SKM-1 treated with dmso at 0.1 percent for 144 hours (cell line): ENCODE data around the gene PFDN2.
"Not testable (repeated sequence)": the region's sequence is repeated elsewhere in the genome, so short reads cannot be mapped to it uniquely, and the experiment has no call there.

Source experiments
- DNase-seq: peaks from one replicate; lab custom pipeline; 2025; ENCODE audit not compliant: unreplicated experiment; lab: John Stamatoyannopoulos, UW

PFDN2 gene

GRCh38 chr1:161082996-161083747, 34.7 kb downstream of the PFDN2 start:
- peak; percentile 93 for DNase-seq

- no peak for DNase-seq
Observed at GRCh38 chr1:161082483-161082882, 35.4 kb downstream of the PFDN2 start.

GRCh38 chr1:161081519-161081918, 36.3 kb downstream of the PFDN2 start:
- DNase-seq, result no peak

- no peak for DNase-seq
Observed at GRCh38 chr1:161080441-161081405, 37.1 kb downstream of the PFDN2 start.

GRCh38 chr1:161079436-161080110, 38.3 kb downstream of the PFDN2 start:
- DNase-seq, result no peak

GRCh38 chr1:161077426-161077825, 40.4 kb downstream of the PFDN2 start:
- no peak for DNase-seq

- no peak for DNase-seq
Observed at GRCh38 chr1:161076410-161076809, 41.4 kb downstream of the PFDN2 start.

GRCh38 chr1:161074676-161075368, 43.0 kb downstream of the PFDN2 start:
- DNase-seq, result no peak

- DNase-seq, result no peak
Observed at GRCh38 chr1:161073474-161074121, 44.2 kb downstream of the PFDN2 start.

- DNase-seq, result no peak
Observed at GRCh38 chr1:161072751-161073449, 44.9 kb downstream of the PFDN2 start.

- DNase-seq, result peak; percentile 58
Observed at GRCh38 chr1:161071886-161072371, 45.9 kb downstream of the PFDN2 start.

- no peak for DNase-seq
Observed at GRCh38 chr1:161070761-161071160, 47.1 kb downstream of the PFDN2 start.

GRCh38 chr1:161069731-161070270, 48.0 kb downstream of the PFDN2 start, which contains the start of gene ARHGAP30:
Gene ARHGAP30, minus strand, starts transcription at chr1:161069891. Its CDS starts 267 bp downstream, at chr1:161069624.
- DNase-seq, result peak; percentile 98

GRCh38 chr1:161069241-161069640, 48.6 kb downstream of the PFDN2 start:
- DNase-seq, result no peak

GRCh38 chr1:161068306-161069234, 49.3 kb downstream of the PFDN2 start:
- peak; percentile 98 for DNase-seq

- DNase-seq, result no peak
Observed at GRCh38 chr1:161066694-161067093, 51.1 kb downstream of the PFDN2 start.

- DNase-seq, result not testable (repeated sequence)
Observed at GRCh38 chr1:161065681-161066080, 52.2 kb downstream of the PFDN2 start.

GRCh38 chr1:161063936-161064335, 53.9 kb downstream of the PFDN2 start:
- not testable (repeated sequence) for DNase-seq
